GM18907 (cell line): ENCODE results near the gene RXRA.

Experiments
- ATAC-seq: cut with Tn5 transposase; IDR thresholded peaks from one replicate; pipeline ENCODE4 v1.9.1; 2021; ENCODE audit warnings: mild to moderate bottlenecking, moderate library complexity; ENCODE audit not compliant: unreplicated experiment

Gene RXRA

DNA sequence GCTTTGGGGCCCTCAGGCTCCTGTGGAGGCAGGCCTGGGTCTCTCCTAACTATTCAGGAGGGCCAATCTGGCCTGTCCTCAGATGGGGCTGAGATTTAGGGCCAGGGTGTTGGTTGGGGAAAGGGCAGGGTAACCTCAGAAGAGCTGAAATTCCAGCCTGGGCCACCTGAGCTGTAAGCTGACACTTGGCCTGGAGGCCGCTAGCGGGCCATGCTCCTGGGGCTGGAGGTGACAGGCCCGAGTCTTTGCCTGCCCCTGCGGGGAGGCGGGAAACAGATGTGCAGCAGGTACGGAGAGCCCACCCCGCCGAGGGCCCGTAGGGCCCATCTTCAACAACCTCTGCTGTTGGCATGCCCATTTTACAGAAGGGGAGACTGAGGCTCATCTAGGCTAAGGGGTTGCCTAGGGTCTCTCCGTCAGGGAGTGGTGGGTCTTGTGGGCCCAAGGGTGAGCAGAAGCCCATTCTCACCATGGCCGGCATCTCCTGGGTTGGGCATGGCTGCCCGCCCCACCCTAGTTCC lies 69.5 kb downstream of the RXRA start:
- ATAC-seq, result no peak

DNA sequence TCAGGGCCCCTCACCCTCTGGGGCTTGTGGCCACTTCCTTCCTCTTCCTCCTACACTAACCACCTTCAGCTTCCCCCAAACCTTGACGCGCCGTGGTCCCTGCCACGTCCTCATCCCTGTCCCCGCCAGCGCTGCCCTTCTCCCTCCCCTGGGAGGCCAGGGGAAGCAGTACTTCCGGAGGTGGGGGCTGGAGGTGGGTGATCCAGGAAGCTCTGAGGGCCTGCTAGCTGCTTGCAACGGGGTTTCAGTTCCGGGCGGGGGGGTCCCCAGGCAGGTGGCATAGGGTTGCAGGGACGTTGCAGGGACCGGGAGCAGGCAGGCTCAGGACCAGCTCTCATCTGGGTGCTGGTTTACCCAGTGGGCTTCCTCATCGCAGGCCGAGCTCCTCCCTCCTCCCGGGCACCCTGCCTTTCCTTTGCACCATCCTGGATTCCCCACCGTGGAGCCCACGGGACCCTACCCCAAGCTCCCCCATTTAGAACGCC lies 70.0 kb downstream of the RXRA start:
- ATAC-seq, result no peak

DNA sequence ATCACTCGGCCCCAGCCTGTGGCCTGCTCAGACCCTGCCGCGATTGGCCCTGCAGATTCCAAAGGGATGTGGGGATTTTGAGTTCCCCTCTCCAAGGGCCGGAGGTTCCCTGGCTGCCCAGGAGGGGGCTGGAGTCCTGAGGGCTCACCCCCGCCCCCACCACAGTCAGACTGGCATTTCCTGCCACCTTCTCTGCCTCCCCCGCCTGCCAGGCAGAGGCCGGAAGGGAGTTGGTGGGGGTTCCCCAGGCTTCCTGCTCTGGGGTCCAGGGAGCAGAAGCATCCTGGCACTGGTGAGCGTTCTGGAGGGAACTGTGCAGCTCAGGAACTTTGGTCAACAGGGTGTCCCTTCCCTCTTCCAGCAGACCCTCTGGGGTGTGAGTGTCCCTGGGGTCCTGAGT lies 70.6 kb downstream of the RXRA start:
- no peak for ATAC-seq

DNA sequence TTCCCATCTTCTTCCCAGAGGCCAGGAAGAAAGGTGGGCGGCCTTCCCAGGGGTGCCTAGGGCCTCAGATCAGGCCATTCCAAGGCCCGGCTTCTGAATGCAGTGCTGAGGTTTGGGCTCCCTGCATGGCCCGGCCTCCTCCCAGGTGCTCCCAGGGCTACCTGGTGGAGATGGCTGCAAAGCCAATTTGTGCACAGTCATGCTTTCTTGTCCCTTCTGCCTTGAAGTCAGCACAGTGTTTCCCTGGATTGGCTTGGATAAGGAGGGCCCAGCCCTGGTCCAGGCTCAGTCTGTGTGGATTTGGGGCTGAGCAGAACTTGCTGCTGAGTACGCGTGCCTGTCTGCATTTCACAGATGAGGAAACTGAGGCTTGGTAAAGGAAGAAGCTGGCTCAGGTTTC lies 72.5 kb downstream of the RXRA start:
- no peak for ATAC-seq

DNA sequence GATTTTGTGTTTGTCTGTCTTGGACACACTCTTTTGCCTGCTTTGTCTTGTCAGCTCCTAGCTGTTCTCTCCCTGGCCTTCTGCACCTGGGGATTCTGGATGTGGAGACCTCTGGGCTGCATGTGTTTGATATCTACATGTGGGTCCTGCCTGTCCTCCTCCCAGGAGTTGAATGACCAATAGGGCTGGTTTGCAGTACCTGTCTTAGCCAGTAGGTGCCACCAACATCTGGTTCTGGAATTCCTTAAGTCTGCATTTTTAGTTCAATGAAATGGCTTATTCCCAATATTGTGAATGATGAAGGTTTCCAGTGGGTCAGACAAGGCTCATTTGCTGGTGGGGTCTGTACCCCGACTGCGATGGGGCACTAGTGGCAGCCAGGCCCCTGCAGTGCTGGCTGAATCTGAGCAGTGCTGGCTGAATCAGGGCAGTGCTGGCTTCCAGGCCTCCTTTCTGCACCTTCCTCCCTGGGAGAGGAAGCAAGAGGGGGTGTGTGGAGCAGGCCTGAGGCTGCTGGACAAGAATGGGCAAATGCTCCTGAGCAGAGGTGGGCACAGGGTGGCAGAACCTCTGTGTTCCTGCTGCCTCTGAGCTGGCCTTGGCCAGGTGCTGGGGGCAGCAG lies 73.3 kb downstream of the RXRA start:
- no peak for ATAC-seq

DNA sequence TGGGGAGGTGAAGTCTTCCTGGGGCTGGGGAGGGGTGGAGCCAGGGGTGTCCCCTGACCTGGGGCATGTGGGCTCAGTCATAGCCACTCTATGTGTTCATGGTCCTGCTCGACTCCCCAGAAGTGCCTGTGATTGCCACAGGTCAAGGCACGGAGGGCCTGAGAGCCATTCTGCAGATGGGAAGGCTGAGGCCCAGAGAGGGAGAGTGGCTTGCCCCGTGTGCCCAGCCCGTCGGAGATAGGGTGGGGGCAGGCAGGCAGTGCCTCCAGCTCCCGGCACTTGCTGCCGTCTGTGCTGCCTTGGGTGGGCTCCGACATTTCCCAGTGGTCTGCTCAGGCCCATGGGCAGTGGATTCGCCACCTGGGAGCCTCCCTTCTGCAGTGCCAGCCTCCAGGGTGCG lies 74.0 kb downstream of the RXRA start:
- no peak for ATAC-seq

DNA sequence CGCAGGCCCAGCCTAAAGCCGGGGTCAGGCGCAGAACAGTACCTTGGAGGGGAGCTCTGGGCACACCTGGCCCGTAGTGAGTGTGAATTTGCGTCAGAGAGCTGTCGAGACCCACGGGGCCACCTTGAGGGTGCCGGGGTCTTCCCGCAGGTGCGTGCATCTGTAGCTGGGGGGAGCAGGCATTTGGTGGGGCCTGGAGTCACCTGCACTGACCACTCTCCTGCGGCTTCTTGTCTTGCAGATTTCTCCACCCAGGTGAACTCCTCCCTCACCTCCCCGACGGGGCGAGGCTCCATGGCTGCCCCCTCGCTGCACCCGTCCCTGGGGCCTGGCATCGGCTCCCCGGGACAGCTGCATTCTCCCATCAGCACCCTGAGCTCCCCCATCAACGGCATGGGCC lies 75.1 kb downstream of the RXRA start:
- ATAC-seq, result no peak

DNA sequence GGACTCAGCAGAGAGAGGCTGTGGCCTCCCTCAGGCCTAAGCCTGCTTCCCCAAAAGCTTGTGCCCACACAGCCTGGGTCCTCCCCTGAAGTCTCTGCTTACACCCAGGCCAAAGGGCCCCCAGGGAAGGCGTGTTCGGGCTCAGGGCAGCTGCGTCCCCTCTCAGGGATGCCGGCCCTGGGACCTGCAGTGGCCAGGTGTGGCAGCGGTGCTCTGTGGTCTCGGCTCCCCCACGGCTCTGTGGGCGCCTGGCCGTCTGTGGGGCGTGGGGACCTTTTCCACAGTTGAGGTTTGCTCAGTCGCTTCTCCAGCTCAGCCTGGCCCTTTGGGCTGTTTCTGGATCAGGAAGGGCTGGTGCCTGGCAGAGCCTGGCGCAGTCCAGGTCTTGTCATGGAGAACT lies 75.9 kb downstream of the RXRA start:
- no peak for ATAC-seq

DNA sequence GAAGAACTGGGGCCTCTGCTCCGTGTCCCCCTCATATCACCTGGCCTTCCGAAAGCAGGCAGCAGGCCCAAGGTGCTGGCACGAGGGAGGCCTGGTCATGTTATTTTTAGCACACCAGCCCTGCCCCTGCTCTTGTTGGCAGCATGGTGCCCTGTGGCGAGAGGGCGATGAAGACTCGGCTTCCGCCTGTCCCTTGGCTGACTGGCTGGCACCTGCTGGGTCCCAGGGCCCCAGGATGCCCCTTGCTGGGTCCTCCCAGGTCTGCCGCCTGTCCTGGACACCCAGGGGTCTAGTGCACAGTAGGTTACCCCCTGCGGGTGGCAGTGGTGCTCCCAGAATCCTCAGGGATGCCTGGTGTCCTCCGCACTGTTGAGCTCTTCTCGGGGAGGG lies 77.0 kb downstream of the RXRA start:
- ATAC-seq, result no peak

DNA sequence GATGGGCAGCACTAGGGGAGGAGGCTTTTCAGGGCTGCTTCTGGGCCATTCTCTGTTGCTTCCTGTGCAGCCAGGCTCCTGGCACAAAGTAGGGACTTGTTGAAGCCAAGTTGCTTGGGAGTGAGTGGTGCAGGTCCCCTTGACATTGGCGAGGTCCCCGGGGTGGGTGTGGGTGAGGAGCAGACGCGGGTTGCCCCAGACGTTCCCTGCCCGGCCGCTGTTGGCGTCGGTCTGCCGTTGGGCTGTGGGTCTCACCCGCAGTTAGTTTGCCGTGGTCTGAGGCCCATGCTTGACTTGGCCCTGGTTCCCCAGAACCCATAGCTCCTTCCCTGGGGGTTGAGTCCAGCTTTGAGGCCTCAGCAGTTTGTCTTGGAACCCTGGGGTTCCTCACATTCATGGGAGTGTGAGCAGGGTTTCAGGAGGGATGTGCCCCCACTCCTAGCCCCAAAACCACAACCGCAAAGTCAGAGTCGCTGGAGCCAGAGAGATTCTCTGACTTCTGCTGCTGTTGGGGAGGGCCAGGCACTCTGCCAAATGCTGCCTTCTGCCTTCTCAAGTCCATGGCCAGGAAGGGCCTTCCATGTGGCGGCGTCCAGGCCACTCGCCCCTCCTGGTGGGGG lies 77.5 kb downstream of the RXRA start:
- ATAC-seq, result no peak

DNA sequence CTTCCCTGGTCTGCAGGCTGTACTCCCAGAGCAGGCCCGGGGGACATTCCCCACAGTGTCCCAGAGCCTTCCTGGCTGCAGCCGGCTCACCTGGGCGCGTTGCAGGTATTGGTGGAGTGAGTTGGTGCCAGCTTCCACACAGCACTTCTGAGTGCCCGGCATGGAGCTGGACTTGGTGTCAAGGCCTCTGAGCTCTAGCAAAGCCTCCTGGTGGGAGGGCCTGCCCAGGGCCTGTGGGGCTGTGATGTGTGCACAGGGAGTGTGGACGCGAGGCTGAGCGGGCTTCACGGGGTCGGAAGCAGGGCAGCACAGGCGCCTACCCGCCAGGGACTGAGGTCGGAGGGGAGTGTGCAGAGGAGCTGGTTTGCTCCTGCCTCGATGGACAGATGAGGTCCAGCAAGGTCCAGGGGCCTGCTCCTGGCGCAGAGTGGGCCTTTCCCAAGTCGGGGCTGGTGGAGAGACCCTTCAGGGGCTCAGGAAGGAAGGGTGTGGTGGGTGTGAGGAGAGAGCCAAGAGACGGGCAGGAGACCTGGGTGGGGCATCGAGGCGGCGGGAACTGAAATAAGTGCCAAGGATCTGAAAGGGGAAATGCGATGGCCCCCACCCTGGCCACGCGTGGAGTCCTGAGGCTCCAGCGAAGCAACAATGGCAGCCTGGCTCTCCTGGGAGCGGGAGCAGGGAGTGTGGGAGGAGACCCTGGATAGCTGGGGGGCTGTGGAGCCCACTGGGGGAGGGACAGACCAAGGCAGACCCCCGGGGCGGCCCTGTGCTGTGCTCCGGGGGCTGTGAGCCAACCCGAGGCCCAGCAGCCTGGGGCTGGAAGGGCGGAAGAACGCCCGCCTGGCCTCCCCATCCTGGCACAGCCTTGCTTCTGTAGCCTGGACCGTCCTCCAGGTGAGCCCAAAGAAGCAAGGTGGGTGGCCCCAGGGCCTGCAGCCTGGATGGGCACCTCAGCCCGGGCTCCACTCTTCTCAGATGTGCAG lies 78.4 kb downstream of the RXRA start:
- ATAC-seq, result no peak

DNA sequence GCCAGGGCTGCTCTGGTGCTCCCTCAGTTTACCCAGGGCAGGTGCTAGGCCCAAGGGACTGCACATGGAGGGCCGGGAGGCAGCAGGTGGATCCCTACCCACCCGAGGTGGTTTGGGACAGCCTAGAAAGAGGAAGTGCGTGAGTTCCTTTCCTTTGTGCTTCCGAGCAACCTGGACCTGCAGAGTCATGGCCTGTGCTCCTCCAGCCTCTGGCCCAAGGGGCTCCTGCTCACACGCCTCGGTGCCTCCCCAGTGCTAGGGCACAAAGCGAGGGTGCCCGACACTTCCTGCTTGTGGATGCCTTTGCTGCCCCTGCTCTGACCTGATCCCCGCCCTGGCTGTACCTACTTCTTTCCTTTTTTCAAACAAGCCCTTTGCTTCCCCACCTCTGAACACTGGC lies 79.3 kb downstream of the RXRA start:
- no peak for ATAC-seq

DNA sequence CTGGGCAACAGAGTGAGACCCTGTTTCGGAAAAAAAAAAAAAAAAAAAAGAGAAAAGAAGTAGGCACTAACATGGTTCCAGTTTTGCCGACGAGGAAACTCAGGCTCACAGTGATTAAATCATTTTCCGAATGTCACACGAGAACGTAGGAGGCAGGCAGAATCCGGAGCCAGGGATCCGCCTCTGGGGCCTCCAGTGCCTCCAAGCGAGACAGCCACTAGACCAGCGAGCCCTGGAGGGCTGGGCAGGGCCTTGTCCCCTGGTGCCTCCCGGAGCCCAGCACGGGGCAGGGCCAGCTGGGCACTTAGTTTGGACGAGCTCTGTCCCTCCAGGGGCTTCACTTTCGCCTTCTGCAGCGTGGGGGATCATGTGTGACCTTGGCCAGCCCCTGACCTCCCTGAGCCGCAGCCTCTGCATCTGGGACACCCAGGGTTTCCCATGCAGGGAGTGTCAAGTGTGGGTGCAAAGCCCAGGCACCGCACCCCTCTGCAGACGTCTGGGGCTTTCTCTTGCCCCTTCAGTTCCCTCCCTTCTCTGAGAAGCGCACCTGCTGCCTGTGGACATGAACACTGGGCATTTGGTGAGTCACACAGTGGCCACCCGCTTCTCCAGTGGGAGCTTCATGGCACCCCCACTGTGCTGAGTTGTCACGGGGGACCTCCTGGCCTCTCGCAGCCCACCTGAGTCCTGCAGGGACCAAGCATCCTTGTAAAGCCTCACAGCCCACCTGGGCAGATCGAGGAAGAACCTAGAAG lies 80.3 kb downstream of the RXRA start:
- no peak for ATAC-seq

DNA sequence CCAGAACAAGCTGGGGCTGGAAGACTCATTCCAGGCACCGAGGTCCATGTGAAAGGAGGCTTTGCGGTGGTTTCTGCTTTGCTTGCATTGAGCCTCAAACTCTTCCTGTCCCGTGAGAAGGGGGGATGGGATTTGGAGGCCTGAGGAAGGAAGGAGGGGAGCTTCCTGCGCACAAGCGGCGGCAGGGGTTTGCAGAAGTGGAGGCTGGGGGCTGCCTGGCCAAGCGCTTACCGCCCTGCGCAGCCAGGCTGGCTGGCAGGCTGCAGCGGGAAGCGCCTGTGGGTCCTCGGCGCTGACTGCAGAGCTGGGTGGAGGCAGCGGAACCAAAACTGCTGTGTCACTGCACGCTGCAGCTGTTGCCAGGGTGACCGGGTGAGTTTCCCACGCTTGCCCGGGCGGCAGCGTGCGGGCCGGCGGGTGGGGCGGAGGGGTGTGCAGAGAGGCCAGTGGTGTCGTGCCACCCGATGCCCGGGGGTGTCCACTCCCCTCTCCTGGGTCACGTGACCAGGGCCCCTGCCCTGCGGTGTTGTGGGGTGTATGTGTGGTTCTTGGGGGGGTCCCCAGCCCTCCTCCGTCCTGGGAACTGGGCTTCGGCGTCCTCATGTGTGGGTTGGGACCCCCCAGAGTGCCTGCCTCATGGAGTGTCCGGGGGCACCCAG lies 81.0 kb downstream of the RXRA start:
- peak; percentile 63 for ATAC-seq

DNA sequence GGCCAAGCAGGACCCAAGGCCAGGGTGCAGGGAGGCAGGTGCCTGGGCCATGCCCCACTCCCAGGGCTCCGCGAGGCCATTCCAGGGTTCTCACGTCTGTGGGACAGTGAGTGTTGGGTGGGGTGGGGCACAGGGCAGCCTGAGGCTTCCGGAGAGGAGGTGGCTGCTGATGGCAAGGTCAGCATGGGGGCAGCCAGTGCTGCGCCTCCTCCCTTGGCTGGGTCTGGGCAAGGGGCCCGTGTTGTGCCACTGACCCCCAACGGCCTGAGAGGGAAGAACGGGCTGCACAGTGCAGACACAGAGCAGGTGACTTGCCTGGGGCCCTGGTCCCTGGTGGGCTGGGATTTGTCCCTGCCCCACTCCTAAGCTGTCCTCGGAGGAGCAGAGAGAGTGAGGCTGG lies 82.1 kb downstream of the RXRA start:
- no peak for ATAC-seq

DNA sequence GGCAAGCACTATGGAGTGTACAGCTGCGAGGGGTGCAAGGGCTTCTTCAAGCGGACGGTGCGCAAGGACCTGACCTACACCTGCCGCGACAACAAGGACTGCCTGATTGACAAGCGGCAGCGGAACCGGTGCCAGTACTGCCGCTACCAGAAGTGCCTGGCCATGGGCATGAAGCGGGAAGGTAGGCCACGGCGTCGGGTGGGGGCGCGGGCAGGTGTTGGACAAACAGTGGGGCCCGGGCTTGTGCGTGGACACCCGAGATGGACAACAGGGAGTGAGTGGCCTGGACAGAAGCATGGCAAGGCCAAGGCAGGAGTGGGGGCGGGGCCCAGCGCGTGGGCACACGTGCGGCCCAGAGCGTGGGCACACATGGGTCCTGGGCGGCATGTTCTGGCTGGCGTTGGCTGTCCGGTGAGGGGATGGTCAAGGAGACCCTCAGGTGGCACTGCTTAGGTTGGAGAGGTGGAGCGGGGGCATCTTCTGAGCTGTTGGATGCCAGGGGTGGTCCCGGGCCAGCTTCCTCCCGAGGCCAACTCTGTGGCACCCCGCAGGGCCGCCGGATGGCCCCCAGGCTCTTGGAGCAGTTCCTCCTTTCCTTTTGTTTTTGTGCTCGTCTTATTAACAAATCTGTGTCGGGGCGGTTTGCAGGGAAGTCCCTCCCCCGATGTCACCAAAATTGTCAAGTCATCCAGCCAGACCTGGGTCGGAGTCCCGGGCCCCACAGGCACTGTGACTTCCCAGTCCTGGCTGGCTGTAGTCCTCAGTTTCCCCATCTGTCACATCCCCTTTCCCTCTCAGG lies 82.9 kb downstream of the RXRA start:
- no peak for ATAC-seq

DNA sequence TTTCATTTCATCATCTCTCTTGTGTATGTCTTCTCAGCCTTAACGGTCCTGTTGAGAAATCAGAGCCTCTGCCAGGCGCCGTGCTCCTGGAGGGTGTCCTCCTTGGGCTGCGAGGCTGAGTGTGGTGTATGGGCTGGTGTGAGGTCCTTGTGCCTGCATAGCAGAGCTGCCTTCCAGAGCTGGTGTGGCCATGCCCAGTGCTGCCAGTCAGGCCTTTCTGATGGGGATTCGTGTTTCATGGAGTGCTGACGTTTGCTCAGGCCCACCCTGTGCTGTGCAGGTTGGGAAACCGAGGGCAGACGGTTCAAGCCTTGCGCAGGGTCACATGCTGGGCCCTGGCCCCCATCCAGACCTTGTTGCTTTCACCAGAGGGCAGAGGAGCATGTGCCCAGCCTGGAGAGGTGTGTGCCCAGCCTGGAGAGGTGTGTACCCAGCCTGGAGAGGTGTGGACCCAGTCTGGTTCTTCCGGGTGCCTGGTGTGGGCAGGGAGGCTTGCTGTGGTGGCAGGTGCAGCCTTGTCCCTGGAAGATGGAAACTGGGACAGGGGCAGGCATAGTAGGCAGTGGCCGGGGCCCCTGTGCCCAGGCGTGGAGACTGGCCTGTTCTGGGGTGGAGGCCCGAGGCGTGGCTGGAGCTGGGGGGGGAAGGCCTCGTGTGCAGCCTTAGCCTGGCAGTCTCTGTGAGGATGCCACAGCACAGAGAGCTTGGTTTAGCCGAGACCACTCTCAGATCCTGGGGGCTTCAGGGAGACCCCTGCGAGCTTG lies 84.0 kb downstream of the RXRA start:
- no peak for ATAC-seq

DNA sequence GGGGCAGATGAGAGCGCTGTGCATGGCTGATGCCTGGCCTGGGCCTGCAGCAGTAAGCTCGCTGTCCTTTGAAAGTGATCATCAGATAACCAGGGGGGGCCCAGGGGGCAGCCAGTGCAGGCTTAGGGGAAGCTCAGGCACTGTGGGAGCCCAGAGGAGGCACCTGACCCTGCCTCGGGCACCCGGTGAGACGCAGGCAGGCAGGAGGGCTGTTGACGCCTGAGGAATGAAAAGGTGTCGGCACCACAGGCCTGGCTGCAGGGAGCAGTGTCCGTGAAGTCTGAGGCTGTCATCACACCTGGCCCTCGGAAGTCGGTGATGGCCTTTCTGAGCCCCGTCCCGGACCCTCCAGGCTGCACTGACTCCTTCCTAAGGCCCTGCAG lies 84.6 kb downstream of the RXRA start:
- ATAC-seq, result no peak
